ENCODE results near the gene SCAPER. TPM values are rescaled to one million over a fixed set of nuclear protein-coding genes. Genes with fewer than 3 reads are reported as not detected.

The SCAPER gene
- total RNA-seq, 1 experiment from 2014 or later = 7.4 TPM

GRCh38 chr15:76468722-76469121, 436.4 kb downstream of the SCAPER start:
- Histone ChIP-seq H3K4ac (ENCODE audit: low read depth, low read length) (no peak overlapping the region), H3K9me3 (ENCODE audit: control insufficient read depth, low read depth, low read length) (no peaks in the 10 kb centered on the region), H3K79me1 (ENCODE audit: insufficient read depth, low read depth, low read length, poor library complexity, severe bottlenecking) (no peaks in the 10 kb centered on the region), H2BK120ac (ENCODE audit: low read depth, low read length, poor library complexity, severe bottlenecking) (no peak overlapping the region), H3K27ac (ENCODE audit: insufficient read length, low read depth, low read length) (no peak overlapping the region), H2BK20ac (ENCODE audit: low read depth, low read length, poor library complexity, severe bottlenecking) (no peak overlapping the region), H4K8ac (replicated peaks; ENCODE audit: insufficient read length, low read depth, low read length) (no peak overlapping the region), H2BK15ac (ENCODE audit: low read depth, low read length) (no peak overlapping the region), H3K18ac (ENCODE audit: insufficient read length, low read depth, low read length) (no peak overlapping the region), H4K5ac (ENCODE audit: insufficient read length, low read depth, low read length) (no peak overlapping the region), H2BK12ac (ENCODE audit: insufficient read length, low read depth, low read length) (no peak overlapping the region), H4K20me1 (ENCODE audit: control insufficient read depth, insufficient read depth, insufficient read length) (no peaks in the 10 kb centered on the region), H2AFZ (ENCODE audit: low read length) (no peak overlapping the region), H2AK5ac (ENCODE audit: insufficient read length, low read length) (no peak overlapping the region), H3K9ac (ENCODE audit: extremely low read depth, insufficient read length, low read length) (no peak overlapping the region), H3K56ac (ENCODE audit: insufficient read length, low read depth, low read length) (no peak overlapping the region), H3K14ac (ENCODE audit: insufficient read depth, low read length) (no peak overlapping the region), H2BK5ac (ENCODE audit: insufficient read length, low read length) (no peak overlapping the region), H3K79me2 (ENCODE audit: insufficient read depth, low read length) (no peaks in the 10 kb centered on the region), H3K27me3 (ENCODE audit: insufficient read depth, low read length) (no peaks in the 10 kb centered on the region), H3T11ph (ENCODE audit: low read length) (no peak overlapping the region), H3K23me2 (ENCODE audit: insufficient read length, low read depth, low read length, poor library complexity, severe bottlenecking) (no peaks in the 10 kb centered on the region), H3K4me1 (ENCODE audit: insufficient read depth, low read length) (no peaks in the 10 kb centered on the region), H4K91ac (ENCODE audit: insufficient read length, low read depth, low read length) (no peak overlapping the region), H3K4me2 (ENCODE audit: insufficient read depth, insufficient read length, low read length) (no peak overlapping the region), H3K23ac (ENCODE audit: insufficient read length, low read depth, low read length) (no peak overlapping the region)
- H3K27me3 Mint-ChIP-seq (ENCODE audit: low read depth) = no peaks in the 10 kb centered on the region
- H3K9me3 Mint-ChIP-seq = peaks cover 18 to 21% of the 10 kb centered on the region in 2 experiments; a peak in 4 of 5 replicates
- H3K36me3 Mint-ChIP-seq (ENCODE audit: insufficient read depth in 1 of 3, low read depth in 3 of 3) = peaks cover 1 to 16% (median 8%) of the 10 kb centered on the region in 3 experiments; a peak in 6 of 7 replicates
- no peak for TF ChIP-seq CTCF (conservative IDR thresholded peaks at IDR 0.05)
- no peak for DNase-seq
- H3K4me1 Mint-ChIP-seq = peaks cover 6 to 8% of the 10 kb centered on the region in 2 experiments
- WGBS (ENCODE audit: extremely low coverage, insufficient read length, low lambda C conversion rate) = no CpG with 5 or more reads among the region's 2 CpGs
- H3K27ac Mint-ChIP-seq = no peak overlapping the region
- no peak overlapping the region for H3K4me3 Mint-ChIP-seq

Measured in H9 (cell line).